HepG2 (cell line): Measurements from ENCODE around the gene TAGAP.

Experiments
- HDAC2 ChIP-seq: sonication (generic); formaldehyde crosslinking; IDR thresholded peaks from 2 replicates; pipeline ENCODE4 v1.4.0; 2020; ENCODE audit warnings: missing genetic modification reagents
- HOXA5 ChIP-seq: sonication (generic); formaldehyde crosslinking; IDR thresholded peaks from 2 replicates; pipeline ENCODE4 v1.4.0; 2020; ENCODE audit warnings: missing genetic modification reagents
- IRF2 ChIP-seq: IDR thresholded peaks from 2 replicates; pipeline ENCODE4 v1.6.1; 2018; ENCODE audit warnings: missing genetic modification reagents, missing compliant biosample characterization
- MXI1 ChIP-seq: IDR thresholded peaks from 3 replicates; pipeline ENCODE4 v1.6.1; 2012; ENCODE audit warnings: low read depth, low read length, inconsistent platforms, borderline replicate concordance
- NPAS2 ChIP-seq: sonication (generic); formaldehyde crosslinking; IDR thresholded peaks from 2 replicates; pipeline ENCODE4 v1.8.0; 2022; ENCODE audit warnings: mild to moderate bottlenecking, missing genetic modification reagents, borderline replicate concordance
- RFX5 ChIP-seq: IDR thresholded peaks from 2 replicates; pipeline ENCODE4 v1.6.1; 2011; ENCODE audit warnings: low read depth, low read length, improper control_type of control experiment
- ZFP36L2 ChIP-seq: sonication (generic); formaldehyde crosslinking; IDR thresholded peaks from 2 replicates; pipeline ENCODE4 v1.4.0; 2020; ENCODE audit warnings: missing genetic modification reagents
- ZNF138 ChIP-seq: sonication (generic); formaldehyde crosslinking; IDR thresholded peaks from 2 replicates; pipeline ENCODE4 v1.5.0; 2020; ENCODE audit warnings: mild to moderate bottlenecking, low read depth, missing genetic modification reagents
- ZNF282 ChIP-seq: fragments of 450-650 bp; IDR thresholded peaks from 2 replicates; pipeline ENCODE4 v1.6.1; 2018; ENCODE audit not compliant: partially characterized antibody
- ZNF337 ChIP-seq: sonication (generic); formaldehyde crosslinking; IDR thresholded peaks from 2 replicates; pipeline ENCODE4 v1.5.1; 2020; ENCODE audit warnings: missing genetic modification reagents, low read depth, mild to moderate bottlenecking, borderline replicate concordance
- TF ChIP-seq, protein P1 (sequence below): sonication (generic); formaldehyde crosslinking; IDR thresholded peaks from 2 replicates; pipeline ENCODE4 v1.5.0; 2020; ENCODE audit warnings: mild to moderate bottlenecking, missing genetic modification reagents, moderate library complexity
- TF ChIP-seq, protein P2 (sequence below): sonication (generic); formaldehyde crosslinking; IDR thresholded peaks from 2 replicates; pipeline ENCODE4 v1.4.0; 2020; ENCODE audit warnings: missing genetic modification reagents
- TF ChIP-seq, protein P3 (sequence below): IDR thresholded peaks from 2 replicates; pipeline ENCODE4 v1.6.1; 2012; ENCODE audit warnings: inconsistent platforms

DNA sequence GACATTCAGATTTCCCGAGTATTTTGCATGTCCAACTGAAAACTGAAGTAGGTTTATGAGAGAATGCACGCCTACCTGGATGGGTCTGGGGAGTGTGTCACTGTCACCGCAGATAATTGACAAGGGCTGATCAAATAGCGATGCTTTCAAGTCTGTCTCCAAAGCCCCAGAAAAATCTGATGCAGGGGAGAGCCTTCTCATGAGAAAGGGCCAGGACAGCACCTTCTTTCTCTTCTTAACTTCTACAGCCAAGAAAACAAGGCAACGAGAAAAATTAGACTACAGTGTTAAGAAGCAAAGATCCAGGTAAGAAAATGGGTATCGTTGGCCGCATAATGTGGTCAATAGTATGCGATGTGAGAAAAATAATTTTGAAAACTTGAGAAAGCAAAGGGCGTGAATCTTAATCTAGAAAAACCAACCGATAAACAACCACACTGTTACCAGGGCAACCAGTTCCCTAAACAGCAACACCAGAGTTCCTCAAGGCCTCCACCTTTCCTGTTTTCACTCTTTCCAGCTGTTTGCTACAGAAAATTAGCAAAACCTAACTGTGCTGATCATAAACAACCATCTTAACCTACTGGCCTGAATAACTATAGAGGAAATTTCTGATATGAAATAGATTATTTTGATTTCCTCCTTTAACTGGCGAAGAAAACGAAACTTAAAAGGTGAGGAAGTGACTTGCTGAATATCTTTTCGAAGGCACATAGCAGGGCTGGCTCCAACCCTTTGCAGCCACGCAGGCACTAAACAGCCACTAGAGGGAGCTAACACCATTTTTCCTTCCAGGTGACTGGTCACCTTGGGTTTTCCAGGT lies 2.6 kb downstream of the TAGAP start:
- TF ChIP-seq ZFP36L2 (no peak), IRF2 (CRISPR knock-in tag) (no peak), MXI1 (no peak), RFX5 (no peak), ZNF337 (CRISPR knock-in tag) (no peak), HOXA5 (CRISPR knock-in tag) (no peak), HDAC2 (no peak), NPAS2 (CRISPR knock-in tag) (no peak), ZNF282 (no peak), ZNF138 (CRISPR knock-in tag) (no peak)
- TF ChIP-seq, protein P1, sequence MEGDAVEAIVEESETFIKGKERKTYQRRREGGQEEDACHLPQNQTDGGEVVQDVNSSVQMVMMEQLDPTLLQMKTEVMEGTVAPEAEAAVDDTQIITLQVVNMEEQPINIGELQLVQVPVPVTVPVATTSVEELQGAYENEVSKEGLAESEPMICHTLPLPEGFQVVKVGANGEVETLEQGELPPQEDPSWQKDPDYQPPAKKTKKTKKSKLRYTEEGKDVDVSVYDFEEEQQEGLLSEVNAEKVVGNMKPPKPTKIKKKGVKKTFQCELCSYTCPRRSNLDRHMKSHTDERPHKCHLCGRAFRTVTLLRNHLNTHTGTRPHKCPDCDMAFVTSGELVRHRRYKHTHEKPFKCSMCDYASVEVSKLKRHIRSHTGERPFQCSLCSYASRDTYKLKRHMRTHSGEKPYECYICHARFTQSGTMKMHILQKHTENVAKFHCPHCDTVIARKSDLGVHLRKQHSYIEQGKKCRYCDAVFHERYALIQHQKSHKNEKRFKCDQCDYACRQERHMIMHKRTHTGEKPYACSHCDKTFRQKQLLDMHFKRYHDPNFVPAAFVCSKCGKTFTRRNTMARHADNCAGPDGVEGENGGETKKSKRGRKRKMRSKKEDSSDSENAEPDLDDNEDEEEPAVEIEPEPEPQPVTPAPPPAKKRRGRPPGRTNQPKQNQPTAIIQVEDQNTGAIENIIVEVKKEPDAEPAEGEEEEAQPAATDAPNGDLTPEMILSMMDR (CRISPR knock-in tag) = peak; percentile 92
- TF ChIP-seq, protein P2, sequence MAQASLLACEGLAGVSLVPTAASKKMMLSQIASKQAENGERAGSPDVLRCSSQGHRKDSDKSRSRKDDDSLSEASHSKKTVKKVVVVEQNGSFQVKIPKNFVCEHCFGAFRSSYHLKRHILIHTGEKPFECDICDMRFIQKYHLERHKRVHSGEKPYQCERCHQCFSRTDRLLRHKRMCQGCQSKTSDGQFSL (CRISPR knock-in tag) = no peak
- TF ChIP-seq, protein P3, sequence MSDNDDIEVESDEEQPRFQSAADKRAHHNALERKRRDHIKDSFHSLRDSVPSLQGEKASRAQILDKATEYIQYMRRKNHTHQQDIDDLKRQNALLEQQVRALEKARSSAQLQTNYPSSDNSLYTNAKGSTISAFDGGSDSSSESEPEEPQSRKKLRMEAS = no peak
